ENCODE measurements around the gene EIF3L. TPM values are rescaled to one million over a fixed set of nuclear protein-coding genes. Genes with fewer than 3 reads are reported as not detected.

The EIF3L gene
- total RNA-seq, 1 experiment from 2014 or later = 402 TPM

DNA sequence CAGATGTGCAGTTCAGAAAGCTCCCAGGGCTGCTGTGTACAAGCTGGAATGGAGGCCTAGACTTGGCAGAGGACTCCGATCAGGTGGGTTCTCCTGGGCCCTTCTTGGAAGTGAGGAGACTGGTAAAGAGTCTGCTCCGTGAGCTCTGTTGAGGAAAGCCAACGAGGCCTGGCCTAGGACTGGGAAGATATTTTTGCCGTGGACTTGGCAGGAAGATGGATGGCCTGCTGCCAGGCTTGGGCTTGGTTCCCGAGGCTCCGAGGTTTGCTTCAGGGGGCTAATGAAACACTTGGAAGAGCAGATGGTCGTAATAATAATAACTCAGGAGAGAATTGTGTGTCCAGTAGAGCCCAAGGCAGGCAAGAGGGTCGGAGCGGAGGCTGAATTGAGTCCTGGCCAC is 22.2 kb upstream of the EIF3L start:
- peaks cover 9% of the 10 kb centered on the region for H3K36me3 Mint-ChIP-seq (ENCODE audit: insufficient read depth, unreplicated experiment)
- intact Hi-C loops (cut with micrococcal nuclease; ENCODE audit: unreplicated experiment) = no loop called here
- peaks cover 3% of the 10 kb centered on the region for H3K4me1 Mint-ChIP-seq (ENCODE audit: low read depth, unreplicated experiment)
- H3K27me3 Mint-ChIP-seq (ENCODE audit: unreplicated experiment) = no peaks in the 10 kb centered on the region
- TF ChIP-seq, protein P1, sequence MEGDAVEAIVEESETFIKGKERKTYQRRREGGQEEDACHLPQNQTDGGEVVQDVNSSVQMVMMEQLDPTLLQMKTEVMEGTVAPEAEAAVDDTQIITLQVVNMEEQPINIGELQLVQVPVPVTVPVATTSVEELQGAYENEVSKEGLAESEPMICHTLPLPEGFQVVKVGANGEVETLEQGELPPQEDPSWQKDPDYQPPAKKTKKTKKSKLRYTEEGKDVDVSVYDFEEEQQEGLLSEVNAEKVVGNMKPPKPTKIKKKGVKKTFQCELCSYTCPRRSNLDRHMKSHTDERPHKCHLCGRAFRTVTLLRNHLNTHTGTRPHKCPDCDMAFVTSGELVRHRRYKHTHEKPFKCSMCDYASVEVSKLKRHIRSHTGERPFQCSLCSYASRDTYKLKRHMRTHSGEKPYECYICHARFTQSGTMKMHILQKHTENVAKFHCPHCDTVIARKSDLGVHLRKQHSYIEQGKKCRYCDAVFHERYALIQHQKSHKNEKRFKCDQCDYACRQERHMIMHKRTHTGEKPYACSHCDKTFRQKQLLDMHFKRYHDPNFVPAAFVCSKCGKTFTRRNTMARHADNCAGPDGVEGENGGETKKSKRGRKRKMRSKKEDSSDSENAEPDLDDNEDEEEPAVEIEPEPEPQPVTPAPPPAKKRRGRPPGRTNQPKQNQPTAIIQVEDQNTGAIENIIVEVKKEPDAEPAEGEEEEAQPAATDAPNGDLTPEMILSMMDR (IDR thresholded peaks at IDR 0.05; ENCODE audit: unreplicated experiment) = no peak
- no peak overlapping the region for H3K4me3 Mint-ChIP-seq (ENCODE audit: low read depth, unreplicated experiment)
- no TSS peak for BruUV-seq (replicated peaks)
- DNase-seq = no peak
- no peaks in the 10 kb centered on the region for H3K9me3 Mint-ChIP-seq (ENCODE audit: low read depth, unreplicated experiment)
- no peak overlapping the region for H3K27ac Mint-ChIP-seq (ENCODE audit: unreplicated experiment)
- CTCF ChIA-PET = interaction anchor here (0.7 to 1.2 kb wide), 3 partner anchors 11 to 29 kb away, joined by 3 to 4 read pairs (median 4); partner anchors contain the start of gene GCAT

DNA sequence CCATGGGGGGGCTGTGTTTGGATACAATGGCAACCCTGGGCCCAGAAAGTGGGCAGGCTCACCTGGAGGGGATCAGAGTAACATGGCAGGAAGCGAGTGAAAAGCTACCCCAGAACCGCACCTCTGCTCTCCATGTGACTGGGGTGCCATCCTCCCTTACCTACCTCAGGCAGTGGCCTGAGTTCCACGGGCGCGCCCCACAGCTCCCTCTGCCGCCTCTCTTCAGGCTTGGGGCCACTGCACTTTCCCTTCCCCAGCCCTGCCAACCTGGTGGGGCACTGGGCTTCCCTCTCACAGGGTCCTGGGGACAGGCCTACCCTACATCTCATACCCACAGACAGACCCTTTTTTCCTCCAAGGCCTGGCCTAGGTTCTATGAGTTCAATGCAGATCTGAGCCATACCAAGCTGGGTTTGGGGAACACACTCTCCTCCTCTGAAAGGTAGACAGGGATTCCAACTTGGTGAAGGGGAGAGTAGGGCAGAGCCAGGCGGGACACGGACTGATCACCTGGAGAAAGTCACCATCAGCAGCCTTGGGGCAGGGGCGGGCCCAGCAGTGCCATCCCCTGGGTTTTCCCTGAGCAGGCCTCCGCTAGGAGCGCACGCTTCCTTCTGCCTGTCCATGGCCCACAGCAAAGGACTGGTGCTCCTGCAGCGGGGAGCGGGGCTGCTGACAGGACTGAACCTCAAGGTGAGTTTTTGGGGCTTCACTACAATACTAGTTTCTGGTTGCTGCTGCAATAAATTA is 19.0 kb upstream of the EIF3L start:
- H3K36me3 Mint-ChIP-seq (ENCODE audit: insufficient read depth, unreplicated experiment) = peaks cover 8% of the 10 kb centered on the region
- no peaks in the 10 kb centered on the region for H3K9me3 Mint-ChIP-seq (ENCODE audit: low read depth, unreplicated experiment)
- no TSS peak for BruUV-seq (replicated peaks)
- intact Hi-C loops (cut with micrococcal nuclease; ENCODE audit: unreplicated experiment) = no loop called here
- H3K4me3 Mint-ChIP-seq (ENCODE audit: low read depth, unreplicated experiment) = no peak overlapping the region
- H3K27me3 Mint-ChIP-seq (ENCODE audit: unreplicated experiment) = no peaks in the 10 kb centered on the region
- CTCF ChIA-PET = interaction anchor here (0.6 kb wide), 1 partner anchor 20 kb away, joined by 3 read pairs; no protein-coding TSS in a partner anchor
- H3K27ac Mint-ChIP-seq (ENCODE audit: unreplicated experiment) = no peak overlapping the region
- no peak for DNase-seq
- TF ChIP-seq, protein P1 (IDR thresholded peaks at IDR 0.05; ENCODE audit: unreplicated experiment) = no peak
- H3K4me1 Mint-ChIP-seq (ENCODE audit: low read depth, unreplicated experiment) = no peaks in the 10 kb centered on the region

DNA sequence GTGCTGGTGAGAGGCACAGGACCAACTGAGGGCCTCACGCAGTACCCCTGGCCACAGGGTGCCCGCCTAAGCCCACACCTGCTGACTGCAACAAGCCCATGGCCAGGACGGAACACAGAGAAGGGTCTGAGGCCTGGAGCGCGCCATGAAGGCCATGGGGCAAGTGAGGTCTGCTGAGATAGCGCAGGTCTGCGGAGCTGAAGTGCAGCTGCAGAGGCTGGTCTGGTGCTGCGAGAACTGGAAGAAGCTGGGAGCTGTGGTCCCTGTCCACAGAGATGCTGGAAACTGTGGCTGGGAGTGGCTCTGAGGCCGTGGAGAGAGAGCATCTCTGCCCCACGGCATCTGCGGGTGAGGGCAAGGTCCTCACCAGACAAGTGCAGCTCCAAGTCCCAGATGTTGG is 17.7 kb upstream of the EIF3L start:
- Mint-ChIP-seq H3K9me3 (ENCODE audit: low read depth, unreplicated experiment) (no peaks in the 10 kb centered on the region), H3K27ac (ENCODE audit: unreplicated experiment) (no peak overlapping the region), H3K4me3 (ENCODE audit: low read depth, unreplicated experiment) (no peak overlapping the region), H3K27me3 (ENCODE audit: unreplicated experiment) (no peaks in the 10 kb centered on the region), H3K4me1 (ENCODE audit: low read depth, unreplicated experiment) (no peaks in the 10 kb centered on the region), H3K36me3 (ENCODE audit: insufficient read depth, unreplicated experiment) (peaks cover 8% of the 10 kb centered on the region)
- no peak for DNase-seq
- CTCF ChIA-PET = no interaction called here
- TF ChIP-seq, protein P1 (IDR thresholded peaks at IDR 0.05; ENCODE audit: unreplicated experiment) = no peak
- intact Hi-C loops (cut with micrococcal nuclease; ENCODE audit: unreplicated experiment) = no loop called here
- no TSS peak for BruUV-seq (replicated peaks)

- Mint-ChIP-seq H3K27ac (ENCODE audit: unreplicated experiment) (no peak overlapping the region), H3K36me3 (ENCODE audit: insufficient read depth, unreplicated experiment) (peaks cover 8% of the 10 kb centered on the region), H3K27me3 (ENCODE audit: unreplicated experiment) (no peaks in the 10 kb centered on the region), H3K4me1 (ENCODE audit: low read depth, unreplicated experiment) (no peaks in the 10 kb centered on the region), H3K4me3 (ENCODE audit: low read depth, unreplicated experiment) (no peak overlapping the region), H3K9me3 (ENCODE audit: low read depth, unreplicated experiment) (no peaks in the 10 kb centered on the region)
- TF ChIP-seq, protein P1 (IDR thresholded peaks at IDR 0.05; ENCODE audit: unreplicated experiment) = no peak
- intact Hi-C loops (cut with micrococcal nuclease; ENCODE audit: unreplicated experiment) = no loop called here
- BruUV-seq (replicated peaks) = no TSS peak
- no peak for DNase-seq
- CTCF ChIA-PET = no interaction called here
Measured at GRCh38 chr22:37832022-37832857, 17.0 kb upstream of the EIF3L start.

All from Calu3 (cell line).